Naive thymus-derived CD4-positive, alpha-beta T cell (primary cell): ENCODE results near the gene SRPK2. TPM values are rescaled to one million over a fixed set of nuclear protein-coding genes. Genes with fewer than 3 reads are reported as not detected.

Experiments
- ATAC-seq: fragments of 150-1000 bp; cut with Tn5 transposase; 2 replicates; pipeline ENCODE4 v1.10.0; 2021; ENCODE audit warnings: mild to moderate bottlenecking, moderate library complexity
- CTCF ChIA-PET: fragments of 350-600 bp; sonication (Branson Sonifier 250); formaldehyde crosslinking; loops from one replicate; lab custom pipeline; 2021; ENCODE audit warnings: antibody characterized with exemption; lab: Charles Lee
- POLR2A ChIA-PET: fragments of 350-600 bp; sonication (Branson Sonifier 250); formaldehyde crosslinking; loops from one replicate; lab custom pipeline; 2021; ENCODE audit warnings: antibody characterized with exemption, inconsistent platforms; lab: Charles Lee
- DNase-seq, 9 donors: peaks; one replicate each; pipeline versions ENCODE4 v3.0.0 to v3.0.0-alpha.2; 2020 to 2022; ENCODE audit warnings: mixed read lengths in 1 of 9
- H3K27ac ChIP-seq: one replicate; pipeline ENCODE4 v1.7.0; 2013; ENCODE audit warnings: mild to moderate bottlenecking, low read depth, low read length, moderate library complexity
- H3K27me3 ChIP-seq, 2 donors: one replicate each; pipeline ENCODE4 v1.7.0; 2013; ENCODE audit warnings: low read length in 2 of 2, mild to moderate bottlenecking in 2 of 2, moderate library complexity in 2 of 2; ENCODE audit not compliant: control insufficient read depth in 2 of 2, insufficient read depth in 2 of 2
- H3K36me3 ChIP-seq, 3 experiments: 1 replicate in 2 of 3; 2 replicates in 1 of 3; pipeline ENCODE4 v1.7.0; 2013; ENCODE audit warnings: low read length in 3 of 3, mild to moderate bottlenecking in 3 of 3, moderate library complexity in 1 of 3; ENCODE audit not compliant: insufficient read depth in 3 of 3, control insufficient read depth in 2 of 3
- H3K4me1 ChIP-seq, 2 donors: one replicate each; pipeline ENCODE4 v1.7.0; 2013; ENCODE audit warnings: low read length in 2 of 2, mild to moderate bottlenecking in 2 of 2, moderate library complexity in 1 of 2; ENCODE audit not compliant: control insufficient read depth in 2 of 2, insufficient read depth in 2 of 2
- H3K4me3 ChIP-seq: 2 replicates; pipeline ENCODE4 v1.7.0; 2013; ENCODE audit warnings: mild to moderate bottlenecking, low read length
- H3K9me3 ChIP-seq, 3 experiments: 1 replicate in 2 of 3; 2 replicates in 1 of 3; pipeline ENCODE4 v1.7.0; 2013; ENCODE audit warnings: low read length in 3 of 3; ENCODE audit not compliant: control insufficient read depth in 2 of 3
- H3K27ac Mint-ChIP-seq, 9 donors: one replicate each; pipeline ENCODE4 v1.8.0; 2020 to 2022; ENCODE audit warnings: mixed read lengths in 9 of 9, mild to moderate bottlenecking in 8 of 9, moderate library complexity in 5 of 9, inconsistent platforms in 2 of 9
- H3K27me3 Mint-ChIP-seq, 5 donors: one replicate each; pipeline ENCODE4 v1.8.0; 2021 to 2022; ENCODE audit warnings: mixed read lengths in 5 of 5, mild to moderate bottlenecking in 1 of 5
- H3K36me3 Mint-ChIP-seq, 5 donors: one replicate each; pipeline ENCODE4 v1.8.0; 2020 to 2022; ENCODE audit warnings: mixed read lengths in 5 of 5, mild to moderate bottlenecking in 3 of 5, inconsistent platforms in 1 of 5
- H3K4me1 Mint-ChIP-seq, 7 donors: one replicate each; pipeline ENCODE4 v1.8.0; 2020 to 2022; ENCODE audit warnings: mixed read lengths in 7 of 7, mild to moderate bottlenecking in 3 of 7, inconsistent platforms in 1 of 7
- H3K4me3 Mint-ChIP-seq, 10 donors: one replicate each; pipeline ENCODE4 v1.8.0; 2020 to 2022; ENCODE audit warnings: mild to moderate bottlenecking in 10 of 10, mixed read lengths in 10 of 10, moderate library complexity in 6 of 10, inconsistent platforms in 2 of 10
- H3K9me3 Mint-ChIP-seq, 11 donors: one replicate each; pipeline ENCODE4 v1.8.0; 2020 to 2022; ENCODE audit warnings: mixed read lengths in 11 of 11, mild to moderate bottlenecking in 4 of 11, inconsistent platforms in 1 of 11, moderate library complexity in 1 of 11
- intact Hi-C, 2 donors: fragments of 100-400 bp; cut with micrococcal nuclease; formaldehyde crosslinking; loops; one replicate each; pipeline ENCODE4 v1.15.1; 2023
- polyA plus RNA-seq, 2 donors: library from polyadenylated mRNA; unstranded; fragments of 300-500 nt; fragmentation: Illumina TruSeq; gene quantifications; one replicate each; pipeline ENCODE4 v1.2.3, GENCODE V29; 2021
- total RNA-seq, 6 experiments: library from RNA in 5 of 6; stranded (reverse) in 5 of 6; gene quantifications; 1 replicate in 5 of 6; 2 replicates in 1 of 6; pipeline ENCODE4 v1.2.3 and lab custom pipeline; 2021 to 2026

The SRPK2 gene
- total and polyA plus RNA-seq, 7 experiments from 2014 or later = 40.2 to 56.7 (median 46.8) TPM

DNA sequence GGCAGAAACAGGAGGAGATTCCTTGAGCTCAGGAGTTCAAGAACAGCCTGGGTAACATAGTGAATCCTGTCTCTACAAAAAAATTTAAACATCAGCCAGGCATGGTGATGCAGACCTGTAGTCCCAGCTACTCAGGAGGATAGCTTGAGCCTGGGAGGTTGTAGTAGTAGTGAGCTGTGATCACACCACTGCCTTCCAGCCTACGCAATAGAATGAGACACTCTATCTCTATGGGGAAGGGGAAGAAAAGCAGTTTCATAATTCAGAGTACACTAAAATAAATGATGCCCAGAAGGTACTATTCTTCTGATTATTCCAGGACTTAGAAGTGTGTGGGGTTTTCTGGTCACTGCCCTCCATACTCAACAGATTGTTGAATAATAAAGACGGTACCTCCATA lies 197.4 kb downstream of the SRPK2 start:
- peaks cover 8 to 45% (median 9%) of the 10 kb centered on the region in 5 donors for H3K36me3 Mint-ChIP-seq
- POLR2A ChIA-PET = interaction anchor here (0.6 kb wide), 1 partner anchor 19 kb away, joined by 5 read pairs; no protein-coding TSS in a partner anchor
- peak; percentile 72 for ATAC-seq

DNA sequence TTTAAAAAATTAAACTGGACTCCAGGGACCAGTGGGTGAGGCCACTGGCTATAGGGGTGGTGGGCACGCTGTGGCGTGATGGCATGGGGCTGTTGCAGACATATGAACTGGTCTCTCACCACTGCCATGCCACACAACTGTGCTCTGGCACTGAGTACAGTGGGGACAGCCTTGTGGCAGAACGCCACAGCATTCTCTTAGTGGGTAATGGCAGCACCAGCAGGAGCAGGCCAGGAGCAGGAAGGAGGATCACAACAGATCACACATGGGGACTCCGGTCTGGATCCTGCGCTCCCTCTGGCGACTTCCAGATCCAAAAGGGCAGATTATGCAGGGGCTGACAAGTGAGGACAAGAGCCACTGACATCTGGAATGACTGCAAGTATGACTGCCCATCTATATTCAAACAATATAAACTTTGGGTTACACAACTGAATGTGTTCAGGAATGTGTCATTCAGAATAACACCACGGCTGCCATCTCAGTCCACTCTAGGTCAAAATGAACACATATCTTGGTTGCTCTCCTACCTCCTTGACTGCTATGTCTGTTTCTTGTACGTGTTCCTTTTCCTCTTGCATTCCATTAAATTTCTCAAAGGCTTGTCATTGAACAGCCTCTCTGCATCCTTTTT lies 198.7 kb downstream of the SRPK2 start:
- no peaks in the 10 kb centered on the region for H3K4me1 ChIP-seq
- no peak for ATAC-seq
- Mint-ChIP-seq H3K4me1 (peaks cover 6 to 51% (median 37%) of the 10 kb centered on the region in 7 donors), H3K9me3 (no peaks in the 10 kb centered on the region), H3K36me3 (peaks cover 8 to 35% (median 10%) of the 10 kb centered on the region in 5 donors), H3K4me3 (no peak overlapping the region), H3K27me3 (no peaks in the 10 kb centered on the region), H3K27ac (peak overlapping the region in 1 of 9 donors; percentile 1)
- no peaks in the 10 kb centered on the region for H3K36me3 ChIP-seq
- DNase-seq = no peak
- no peaks in the 10 kb centered on the region for H3K27me3 ChIP-seq
- no peak overlapping the region for H3K27ac ChIP-seq
- intact Hi-C loops = no loop called here
- no peaks in the 10 kb centered on the region for H3K9me3 ChIP-seq
- ChIA-PET POLR2A (no interaction called here), CTCF (interaction anchor here (0.7 kb wide), 1 partner anchor 150 kb away, joined by 3 read pairs; no protein-coding TSS in a partner anchor)
- H3K4me3 ChIP-seq = no peak overlapping the region

More for the DNA sequence above, 197.4 kb downstream of the SRPK2 start:
- H3K9me3 Mint-ChIP-seq = no peaks in the 10 kb centered on the region
- DNase-seq = no peak
- H3K27ac Mint-ChIP-seq = peak overlapping the region in 1 of 9 donors; percentile 38
- no peaks in the 10 kb centered on the region for H3K27me3 ChIP-seq
- H3K4me1 ChIP-seq = no peaks in the 10 kb centered on the region
- CTCF ChIA-PET = no interaction called here
- no peaks in the 10 kb centered on the region for H3K9me3 ChIP-seq
- no peak overlapping the region for H3K27ac ChIP-seq
- peaks cover 6 to 61% (median 37%) of the 10 kb centered on the region in 7 donors for H3K4me1 Mint-ChIP-seq
- no peaks in the 10 kb centered on the region for H3K27me3 Mint-ChIP-seq
- intact Hi-C loops = no loop called here
- H3K4me3 Mint-ChIP-seq = no peak overlapping the region
- H3K36me3 ChIP-seq = no peaks in the 10 kb centered on the region
- no peak overlapping the region for H3K4me3 ChIP-seq

DNA sequence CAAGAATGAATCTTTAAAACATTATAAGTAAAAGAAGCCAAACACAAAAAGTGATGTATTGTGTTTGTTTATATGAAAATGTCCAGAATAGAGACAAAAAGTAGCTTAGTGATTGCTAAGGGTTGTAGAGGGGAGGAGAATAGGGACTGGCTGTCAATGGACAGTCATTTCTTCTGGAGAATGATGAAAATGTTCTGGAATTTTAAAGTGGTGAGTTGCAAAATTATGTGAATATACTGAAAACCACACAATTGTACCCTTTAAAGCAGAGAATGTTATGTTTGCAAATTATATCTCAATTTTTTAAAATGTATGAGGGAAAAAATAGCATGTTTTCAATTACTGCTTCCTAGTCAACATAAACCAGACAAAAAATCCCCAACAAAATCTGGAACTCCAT lies 200.5 kb downstream of the SRPK2 start:
- no peak overlapping the region for H3K4me3 Mint-ChIP-seq
- Histone ChIP-seq H3K4me3 (no peak overlapping the region), H3K27ac (no peak overlapping the region), H3K27me3 (no peaks in the 10 kb centered on the region), H3K36me3 (no peaks in the 10 kb centered on the region), H3K4me1 (no peaks in the 10 kb centered on the region), H3K9me3 (no peaks in the 10 kb centered on the region)
- POLR2A ChIA-PET = no interaction called here
- H3K9me3 Mint-ChIP-seq = no peaks in the 10 kb centered on the region
- peaks cover 6 to 50% (median 34%) of the 10 kb centered on the region in 7 donors for H3K4me1 Mint-ChIP-seq
- intact Hi-C loops = no loop called here
- no peaks in the 10 kb centered on the region for H3K27me3 Mint-ChIP-seq
- CTCF ChIA-PET = no interaction called here
- H3K36me3 Mint-ChIP-seq = peaks cover 8 to 27% (median 10%) of the 10 kb centered on the region in 5 donors
- no peak for DNase-seq
- no peak for ATAC-seq
- H3K27ac Mint-ChIP-seq = no peak overlapping the region

DNA sequence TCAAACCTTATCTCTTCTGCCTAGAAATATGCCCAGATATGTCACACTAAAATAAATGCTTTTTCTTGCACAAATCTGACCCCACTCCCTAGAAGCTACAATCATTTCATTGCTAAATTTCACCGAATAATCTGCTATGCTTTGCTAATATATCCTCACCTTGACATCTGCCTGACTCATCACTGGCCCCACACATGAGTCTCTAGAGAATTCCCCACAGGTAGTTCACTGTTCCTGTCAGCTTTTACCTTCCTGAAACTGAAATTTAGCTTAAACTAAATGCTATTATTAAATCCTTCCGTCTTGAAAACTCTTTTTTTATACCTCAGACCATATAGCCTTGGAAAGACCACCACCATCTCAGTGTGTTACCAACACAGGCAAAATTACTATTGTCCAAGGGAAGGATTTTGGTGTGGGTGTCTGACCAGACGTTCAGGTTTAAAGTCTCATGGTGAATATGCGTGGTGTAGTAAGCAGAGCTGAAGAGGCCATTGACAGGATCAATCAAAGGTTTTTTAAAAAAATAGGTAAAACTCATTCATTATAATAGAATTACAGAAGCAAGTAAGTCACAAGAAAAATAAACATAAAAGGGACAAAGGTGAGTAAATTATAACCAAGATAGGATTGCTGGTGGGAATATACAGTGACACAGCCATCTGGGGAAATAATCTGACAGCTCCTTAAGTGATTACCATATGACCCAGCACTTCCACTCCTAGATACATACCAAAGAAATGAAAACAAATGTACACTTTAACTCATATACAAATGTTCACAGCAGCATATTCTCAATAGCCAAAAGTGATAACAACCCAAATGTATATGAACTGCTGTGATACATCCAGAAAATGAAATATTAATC lies 201.2 kb downstream of the SRPK2 start:
- H3K36me3 Mint-ChIP-seq = peaks cover 6 to 21% (median 9%) of the 10 kb centered on the region in 5 donors
- Histone ChIP-seq H3K9me3 (no peaks in the 10 kb centered on the region), H3K27me3 (no peaks in the 10 kb centered on the region), H3K36me3 (no peaks in the 10 kb centered on the region), H3K4me1 (no peaks in the 10 kb centered on the region), H3K27ac (no peak overlapping the region), H3K4me3 (no peak overlapping the region)
- DNase-seq = no peak
- CTCF ChIA-PET = no interaction called here
- POLR2A ChIA-PET = no interaction called here
- no peaks in the 10 kb centered on the region for H3K27me3 Mint-ChIP-seq
- intact Hi-C loops = no loop called here
- no peaks in the 10 kb centered on the region for H3K9me3 Mint-ChIP-seq
- peak overlapping the region in 2 of 9 donors; percentile 61 to 67 for H3K27ac Mint-ChIP-seq
- peaks cover 6 to 53% (median 29%) of the 10 kb centered on the region in 7 donors for H3K4me1 Mint-ChIP-seq
- no peak overlapping the region for H3K4me3 Mint-ChIP-seq
- ATAC-seq = no peak

DNA sequence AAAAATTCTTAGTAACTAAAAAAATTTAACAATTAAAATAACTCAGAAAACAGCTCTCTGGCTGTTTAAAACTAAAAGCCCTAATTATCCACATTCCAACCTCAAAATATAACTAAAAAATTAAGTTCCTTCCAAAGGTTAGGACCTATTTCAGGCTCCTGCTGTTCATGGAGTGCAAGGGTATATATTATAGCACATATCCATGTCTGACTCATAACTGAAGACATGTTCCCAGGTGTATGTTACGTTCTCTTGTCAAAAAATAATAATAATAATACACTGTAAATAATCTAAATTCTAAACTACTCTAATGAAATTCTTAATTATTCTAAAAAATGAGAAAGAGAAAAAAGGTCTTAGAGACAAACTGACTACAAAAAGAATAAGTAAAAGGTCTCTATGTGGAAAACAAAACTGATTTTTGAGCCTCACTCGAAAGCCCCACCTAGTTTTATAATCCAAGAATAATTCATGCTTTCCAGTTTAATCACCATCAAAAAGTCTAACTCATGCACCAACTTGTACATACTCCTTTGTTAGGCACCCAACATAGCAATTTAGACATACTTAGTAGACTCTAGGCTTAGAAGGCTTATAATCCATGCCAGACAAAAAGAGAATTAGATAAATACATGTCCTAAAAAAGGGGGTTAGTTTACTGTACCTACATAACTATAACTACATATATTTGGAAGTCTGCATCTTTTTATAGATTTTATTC lies 203.3 kb downstream of the SRPK2 start:
- Mint-ChIP-seq H3K9me3 (peaks cover 0 to 9% (median 3%) of the 10 kb centered on the region in 11 donors), H3K36me3 (peaks cover 14 to 23% (median 15%) of the 10 kb centered on the region in 5 donors), H3K27me3 (no peaks in the 10 kb centered on the region), H3K27ac (no peak overlapping the region), H3K4me1 (peaks cover 6 to 54% (median 31%) of the 10 kb centered on the region in 7 donors), H3K4me3 (no peak overlapping the region)
- POLR2A ChIA-PET = interaction anchor here (0.6 to 0.9 kb wide), 2 partner anchors 19 to 49 kb away, joined by 3 read pairs; no protein-coding TSS in a partner anchor
- H3K27ac ChIP-seq = no peak overlapping the region
- ATAC-seq = no peak
- intact Hi-C loops = no loop called here
- H3K4me1 ChIP-seq = no peaks in the 10 kb centered on the region
- H3K4me3 ChIP-seq = no peak overlapping the region
- H3K36me3 ChIP-seq = no peaks in the 10 kb centered on the region
- no peaks in the 10 kb centered on the region for H3K9me3 ChIP-seq
- CTCF ChIA-PET = no interaction called here
- no peak for DNase-seq
- no peaks in the 10 kb centered on the region for H3K27me3 ChIP-seq

DNA sequence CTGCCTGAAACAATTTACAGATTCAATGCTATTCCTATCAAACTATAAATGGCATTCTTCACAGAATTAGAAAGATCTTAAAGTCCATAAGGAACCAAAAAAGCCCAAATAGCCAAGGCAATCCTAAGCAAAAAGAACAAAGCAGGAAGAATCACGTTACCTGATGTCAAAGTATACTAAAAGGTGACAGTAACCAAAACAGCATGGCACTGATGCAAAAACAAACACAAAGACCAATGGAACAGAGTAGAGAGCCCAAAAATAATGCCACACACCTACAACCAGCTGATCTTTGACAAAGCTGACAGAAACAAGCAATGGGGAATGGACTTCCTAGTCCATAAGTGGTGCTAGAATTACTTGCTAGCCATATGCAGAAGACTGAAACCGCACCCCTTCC lies 208.7 kb downstream of the SRPK2 start:
- no peak overlapping the region for H3K4me3 Mint-ChIP-seq
- H3K36me3 ChIP-seq = no peaks in the 10 kb centered on the region
- intact Hi-C loops = no loop called here
- no peak overlapping the region for H3K4me3 ChIP-seq
- no peaks in the 10 kb centered on the region for H3K9me3 ChIP-seq
- H3K27me3 Mint-ChIP-seq = no peaks in the 10 kb centered on the region
- peak overlapping the region in 1 of 9 donors; percentile 56 for H3K27ac Mint-ChIP-seq
- DNase-seq (no peak), ATAC-seq (no peak)
- no peaks in the 10 kb centered on the region for H3K27me3 ChIP-seq
- H3K4me1 ChIP-seq = no peaks in the 10 kb centered on the region
- H3K27ac ChIP-seq = no peak overlapping the region
- H3K9me3 Mint-ChIP-seq = peaks cover 0 to 10% (median 6%) of the 10 kb centered on the region in 11 donors
- H3K36me3 Mint-ChIP-seq = peaks cover 10 to 22% (median 18%) of the 10 kb centered on the region in 5 donors
- peaks cover 4 to 46% (median 15%) of the 10 kb centered on the region in 7 donors for H3K4me1 Mint-ChIP-seq
- POLR2A ChIA-PET = no interaction called here
- CTCF ChIA-PET = no interaction called here
